HCT116 (cell line): ENCODE results near the gene COBLL1. TPM values are rescaled to one million over a fixed set of nuclear protein-coding genes. Genes with fewer than 3 reads are reported as not detected.
A peak's percentile ranks its signal among the peaks of the same experiment; 100 is the strongest.

ENCODE experiments used
- ATAC-seq: fragments of 200-7000 bp; cut with Tn5 transposase; 2 replicates; pipeline ENCODE4 v1.9.1; 2020; ENCODE audit warnings: mild to moderate bottlenecking, moderate library complexity
- BruUV-seq: library from RNA; stranded (reverse); fragments of 400-500 nt; replicated peaks from 2 replicates; lab custom pipeline; 2021; lab: Mats Ljungman, UMichigan
- CTCF ChIA-PET: fragments of 300-600 bp; sonication (Branson Sonifier 250); formaldehyde crosslinking; loops from one replicate; lab custom pipeline; 2021; ENCODE audit warnings: antibody characterized with exemption; lab: Charles Lee
- POLR2A ChIA-PET: fragments of 300-600, 350-600 bp; sonication (Branson Sonifier 250); formaldehyde crosslinking; loops from one replicate; lab custom pipeline; 2021; ENCODE audit warnings: antibody characterized with exemption; lab: Charles Lee
- RAD21 ChIA-PET, 2 experiments: fragments of 300-600 bp; sonication (Branson Sonifier 250); formaldehyde crosslinking; loops; one replicate each; lab custom pipeline; 2023; ENCODE audit warnings: low total read pairs in 2 of 2; ENCODE audit not compliant: uncharacterized antibody in 2 of 2, unreplicated experiment in 2 of 2, low non-redundant PET in 1 of 2; lab: Charles Lee
- DNase-seq: peaks from one replicate; pipeline ENCODE4 v3.0.0-alpha.2; 2010; ENCODE audit warnings: low read depth, low spot score
- H2AFZ ChIP-seq: fragments of 200-600 bp; shearing (Covaris generic), sonication (generic); 2 replicates; pipeline ENCODE4 v1.6.1; 2017; ENCODE audit warnings: low read depth, mixed run types, mixed read lengths, antibody characterized with exemption, low read length; ENCODE audit not compliant: poor library complexity, severe bottlenecking
- H3K27ac ChIP-seq: 2 replicates; pipeline ENCODE4 v1.5.1; 2012; ENCODE audit warnings: low read depth, low read length
- H3K27me3 ChIP-seq: fragments of 200-600 bp; sonication (generic); 2 replicates; pipeline ENCODE4 v1.6.1; 2016; ENCODE audit warnings: mixed run types, low read length, mixed read lengths; ENCODE audit not compliant: insufficient read depth
- H3K36me3 ChIP-seq, 2 experiments: fragments of 200-500 bp in 1 of 2; fragments of 200-600 bp in 1 of 2; sonication (Bioruptor generic) in 1 of 2; sonication (generic) in 1 of 2; 2 replicates each; pipeline versions ENCODE4 v1.5.1 to v1.6.1; 2014 to 2016; ENCODE audit warnings: low read length in 2 of 2, inconsistent platforms in 1 of 2, mixed read lengths in 1 of 2, mixed run types in 1 of 2; ENCODE audit not compliant: insufficient read depth in 2 of 2, control insufficient read depth in 1 of 2
- H3K4me1 ChIP-seq, 2 experiments: fragments of 200-600 bp in 1 of 2; sonication (generic) in 1 of 2; 2 replicates each; pipeline versions ENCODE4 v1.5.1 to v1.6.1; 2012 to 2017; ENCODE audit warnings: low read length in 2 of 2, inconsistent platforms in 1 of 2, mild to moderate bottlenecking in 1 of 2, mixed read lengths in 1 of 2, mixed run types in 1 of 2, moderate library complexity in 1 of 2; ENCODE audit not compliant: insufficient read depth in 2 of 2, control insufficient read depth in 1 of 2
- H3K4me2 ChIP-seq: fragments of 200-600 bp; sonication (generic); 2 replicates; pipeline ENCODE4 v1.6.1; 2017; ENCODE audit warnings: mixed run types, low read length, mixed read lengths
- H3K4me3 ChIP-seq, 2 experiments: fragments of 200-600 bp in 1 of 2; sonication (generic) in 1 of 2; replicated peaks in 1 of 2; 2 replicates each; pipeline ENCODE4 v1.5.1; 2011 to 2016; ENCODE audit warnings: low read length in 2 of 2, control low read depth in 1 of 2, low read depth in 1 of 2, mild to moderate bottlenecking in 1 of 2, mixed read lengths in 1 of 2, mixed run types in 1 of 2
- H3K79me2 ChIP-seq: fragments of 200-600 bp; sonication (generic); 2 replicates; pipeline ENCODE4 v1.6.1; 2017; ENCODE audit warnings: mild to moderate bottlenecking, mixed run types, low read length, moderate library complexity, mixed read lengths; ENCODE audit not compliant: insufficient read depth
- H3K9ac ChIP-seq: fragments of 200-600 bp; sonication (generic); 2 replicates; pipeline ENCODE4 v1.6.1; 2016; ENCODE audit warnings: low read length, mixed read lengths
- H3K9me2 ChIP-seq: fragments of 200-600 bp; sonication (generic), shearing (Covaris generic); 2 replicates; pipeline ENCODE4 v1.6.1; 2017; ENCODE audit warnings: mixed run types, mild to moderate bottlenecking, moderate library complexity; ENCODE audit not compliant: insufficient read depth
- H3K9me3 ChIP-seq, 2 experiments: fragments of 200-500 bp in 1 of 2; fragments of 200-600 bp in 1 of 2; sonication (Bioruptor generic) in 1 of 2; sonication (generic) in 1 of 2; 2 replicates each; pipeline ENCODE4 v1.6.1; 2014 to 2017; ENCODE audit warnings: low read length in 2 of 2, mixed read lengths in 2 of 2, inconsistent platforms in 1 of 2, low read depth in 1 of 2, mild to moderate bottlenecking in 1 of 2, mixed run types in 1 of 2, moderate library complexity in 1 of 2; ENCODE audit not compliant: control insufficient read depth in 1 of 2, insufficient read depth in 1 of 2
- H4K20me1 ChIP-seq: fragments of 200-600 bp; sonication (generic), shearing (Covaris generic); 2 replicates; pipeline ENCODE4 v1.6.1; 2017; ENCODE audit warnings: mixed run types, mild to moderate bottlenecking, moderate library complexity; ENCODE audit not compliant: insufficient read depth
- CEBPB ChIP-seq: IDR thresholded peaks from 2 replicates; pipeline ENCODE4 v1.6.1; 2012; ENCODE audit warnings: low read depth
- EGR1 ChIP-seq: IDR thresholded peaks from 2 replicates; pipeline ENCODE4 v1.6.1; 2012; ENCODE audit warnings: low read depth
- FOSL1 ChIP-seq: IDR thresholded peaks from 2 replicates; pipeline ENCODE4 v1.6.1; 2012; ENCODE audit warnings: low read depth
- JUND ChIP-seq: IDR thresholded peaks from 2 replicates; pipeline ENCODE4 v1.6.1; 2012
- POLR2AphosphoS5 ChIP-seq: IDR thresholded peaks from 2 replicates; pipeline ENCODE4 v1.6.1; 2011; ENCODE audit warnings: mild to moderate bottlenecking, low read depth, low read length, moderate library complexity
- RAD21 ChIP-seq: IDR thresholded peaks from 2 replicates; pipeline ENCODE4 v1.6.1; 2012; ENCODE audit warnings: low read depth, mild to moderate bottlenecking
- SRF ChIP-seq: IDR thresholded peaks from 2 replicates; pipeline ENCODE4 v1.6.1; 2012; ENCODE audit warnings: low read depth
- TCF7L2 ChIP-seq: IDR thresholded peaks from 2 replicates; pipeline ENCODE4 v1.7.0; 2011; ENCODE audit warnings: borderline replicate concordance, inconsistent platforms; ENCODE audit not compliant: insufficient read depth, insufficient read length; ENCODE audit errors: extremely low read depth
- intact Hi-C: fragments of 100-400 bp; cut with micrococcal nuclease; formaldehyde crosslinking; loops from 2 replicates; pipeline ENCODE4 v1.10.0; 2022
- total RNA-seq: library from RNA; stranded (reverse); gene quantifications from one replicate; pipeline ENCODE4 v1.2.1, GENCODE V29; 2021; ENCODE audit not compliant: unreplicated experiment
- TF ChIP-seq, protein P1 (sequence below): IDR thresholded peaks from 2 replicates; pipeline ENCODE4 v1.6.1; 2012
- TF ChIP-seq, protein P2 (sequence below): IDR thresholded peaks from 2 replicates; pipeline ENCODE4 v1.6.1; 2011; ENCODE audit warnings: mild to moderate bottlenecking, low read length, moderate library complexity; ENCODE audit not compliant: insufficient replicate concordance; ENCODE audit errors: extremely low read depth
- TF ChIP-seq, protein P3 (sequence below): IDR thresholded peaks from 2 replicates; pipeline ENCODE4 v1.6.1; 2012

The COBLL1 gene
- total RNA-seq, 1 experiment from 2014 or later = 3.6 TPM

DNA sequence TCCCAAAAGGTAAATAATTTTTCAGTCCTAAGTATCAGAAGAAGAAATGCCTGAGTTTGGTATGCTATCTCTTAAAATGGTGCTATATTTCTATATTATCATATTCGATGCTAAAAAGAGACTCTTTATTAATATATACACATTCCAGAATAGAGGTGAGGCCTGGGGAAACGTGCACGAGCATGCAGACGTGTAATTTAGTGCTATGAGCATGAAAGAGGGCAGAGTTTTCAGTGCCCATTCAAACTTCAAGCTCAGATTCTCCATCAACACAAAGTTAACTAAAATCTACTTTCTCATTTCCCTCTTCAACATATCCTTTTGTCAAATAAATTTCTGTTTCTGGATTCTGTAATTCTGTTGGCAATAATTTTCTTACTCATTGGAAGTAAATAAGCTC, 5.7 kb upstream of the COBLL1 start:
- Histone ChIP-seq H3K27me3 (no peaks in the 10 kb centered on the region), H3K9ac (no peak overlapping the region)
- CTCF ChIA-PET = no interaction called here

More for the DNA sequence above, 5.7 kb upstream of the COBLL1 start:
- H4K20me1 ChIP-seq = no peaks in the 10 kb centered on the region
- peaks cover 3% of the 10 kb centered on the region in 2 experiments; a peak in 3 of 4 replicates for H3K4me1 ChIP-seq
- DNase-seq (no peak), ATAC-seq (no peak)
- no peak overlapping the region for H3K27ac ChIP-seq
- H2AFZ ChIP-seq = peak overlapping the region; percentile 30
- TF ChIP-seq RAD21 (no peak), CEBPB (no peak), EGR1 (no peak), FOSL1 (no peak), SRF (no peak), POLR2AphosphoS5 (no peak), TCF7L2 (no peak), JUND (no peak)
- TF ChIP-seq, protein P1, sequence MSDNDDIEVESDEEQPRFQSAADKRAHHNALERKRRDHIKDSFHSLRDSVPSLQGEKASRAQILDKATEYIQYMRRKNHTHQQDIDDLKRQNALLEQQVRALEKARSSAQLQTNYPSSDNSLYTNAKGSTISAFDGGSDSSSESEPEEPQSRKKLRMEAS = no peak
- TF ChIP-seq, protein P2, sequence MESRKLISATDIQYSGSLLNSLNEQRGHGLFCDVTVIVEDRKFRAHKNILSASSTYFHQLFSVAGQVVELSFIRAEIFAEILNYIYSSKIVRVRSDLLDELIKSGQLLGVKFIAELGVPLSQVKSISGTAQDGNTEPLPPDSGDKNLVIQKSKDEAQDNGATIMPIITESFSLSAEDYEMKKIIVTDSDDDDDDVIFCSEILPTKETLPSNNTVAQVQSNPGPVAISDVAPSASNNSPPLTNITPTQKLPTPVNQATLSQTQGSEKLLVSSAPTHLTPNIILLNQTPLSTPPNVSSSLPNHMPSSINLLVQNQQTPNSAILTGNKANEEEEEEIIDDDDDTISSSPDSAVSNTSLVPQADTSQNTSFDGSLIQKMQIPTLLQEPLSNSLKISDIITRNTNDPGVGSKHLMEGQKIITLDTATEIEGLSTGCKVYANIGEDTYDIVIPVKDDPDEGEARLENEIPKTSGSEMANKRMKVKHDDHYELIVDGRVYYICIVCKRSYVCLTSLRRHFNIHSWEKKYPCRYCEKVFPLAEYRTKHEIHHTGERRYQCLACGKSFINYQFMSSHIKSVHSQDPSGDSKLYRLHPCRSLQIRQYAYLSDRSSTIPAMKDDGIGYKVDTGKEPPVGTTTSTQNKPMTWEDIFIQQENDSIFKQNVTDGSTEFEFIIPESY = no peak
- TF ChIP-seq, protein P3, sequence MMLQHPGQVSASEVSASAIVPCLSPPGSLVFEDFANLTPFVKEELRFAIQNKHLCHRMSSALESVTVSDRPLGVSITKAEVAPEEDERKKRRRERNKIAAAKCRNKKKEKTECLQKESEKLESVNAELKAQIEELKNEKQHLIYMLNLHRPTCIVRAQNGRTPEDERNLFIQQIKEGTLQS = no peak
- no TSS peak for BruUV-seq
- H3K36me3 ChIP-seq = no peaks in the 10 kb centered on the region
- H3K9me3 ChIP-seq = no peaks in the 10 kb centered on the region
- H3K4me3 ChIP-seq = no peak overlapping the region
- H3K79me2 ChIP-seq = no peaks in the 10 kb centered on the region
- ChIA-PET RAD21 (no interaction called here), POLR2A (no interaction called here)
- H3K4me2 ChIP-seq = no peak overlapping the region
- intact Hi-C loops = no loop called here
- no peaks in the 10 kb centered on the region for H3K9me2 ChIP-seq
